Activated naive CD4-positive, alpha-beta T cell treated with anti-CD3 and anti-CD28 coated beads, Interleukin-2, amount 50 U/mL, for 72 hours (primary cell): Measurements from ENCODE around the gene HSD3B1. TPM values are rescaled to one million over a fixed set of nuclear protein-coding genes. Genes with fewer than 3 reads are reported as not detected.
A peak's percentile ranks its signal among the peaks of the same experiment; 100 is the strongest.
"Not testable (repeated sequence)": the region's sequence is repeated elsewhere in the genome, so short reads cannot be mapped to it uniquely, and the experiment has no call there.

Experiments used
- ATAC-seq, 2 donors: fragments of 150-1000 bp; cut with Tn5 transposase; 2 replicates each; pipeline ENCODE4 v1.10.0; 2021; ENCODE audit warnings: mild to moderate bottlenecking in 2 of 2, moderate library complexity in 2 of 2
- DNase-seq, 2 donors: peaks; one replicate each; pipeline ENCODE4 v3.0.0; 2021 to 2022; ENCODE audit warnings: low spot score in 2 of 2
- H3K27ac Mint-ChIP-seq, 2 donors: one replicate each; pipeline ENCODE4 v1.8.0; 2022; ENCODE audit warnings: mild to moderate bottlenecking in 2 of 2, mixed read lengths in 2 of 2
- H3K36me3 Mint-ChIP-seq, 2 donors: one replicate each; pipeline ENCODE4 v1.8.0; 2022; ENCODE audit warnings: mixed read lengths in 2 of 2
- H3K9me3 Mint-ChIP-seq, 2 donors: one replicate each; pipeline ENCODE4 v1.8.0; 2022; ENCODE audit warnings: mixed read lengths in 2 of 2
- total RNA-seq, 2 donors: library from RNA; stranded (reverse); gene quantifications; one replicate each; pipeline ENCODE4 v1.2.3, GENCODE V29; 2022

Gene HSD3B1
- total RNA-seq, 2 donors from 2014 or later: not detected

DNA sequence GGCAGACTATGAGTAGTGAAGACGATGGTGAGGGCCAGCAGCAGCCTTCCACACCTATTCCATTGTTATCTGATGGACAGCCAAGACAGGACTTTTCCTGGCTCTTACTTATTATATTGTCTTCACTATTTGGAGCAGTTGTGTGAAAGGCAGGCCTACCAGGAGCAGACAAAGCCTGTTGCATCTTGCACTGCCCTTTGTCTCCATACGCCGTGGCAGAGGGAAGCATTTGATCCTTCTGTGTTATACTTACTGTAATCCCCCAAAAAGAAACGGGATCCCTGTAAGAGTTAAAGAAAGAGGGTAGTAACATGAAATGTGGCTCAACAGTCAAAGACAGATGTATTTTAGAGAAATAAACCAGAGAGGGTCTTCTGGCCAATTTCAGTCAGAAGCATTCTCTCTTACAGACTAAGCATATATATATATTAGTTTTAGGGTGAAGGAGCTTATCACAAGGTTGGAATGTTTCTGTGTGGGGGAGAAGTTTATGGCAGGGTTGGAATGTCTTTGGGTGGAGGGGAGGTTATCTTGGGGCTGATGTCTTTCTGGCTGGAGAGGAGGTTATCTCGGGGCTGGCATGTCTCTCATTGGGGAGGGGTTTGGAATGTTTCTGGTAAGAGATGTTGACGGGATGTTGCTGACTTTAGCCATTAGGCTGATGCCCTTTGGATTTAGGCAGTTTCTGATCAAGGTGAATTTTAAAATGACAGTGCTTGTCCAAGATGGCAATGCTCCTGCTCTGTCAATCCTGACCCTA is 23.4 kb upstream of the HSD3B1 start:
- no peak for ATAC-seq
- no peaks in the 10 kb centered on the region for H3K9me3 Mint-ChIP-seq
- no peak for DNase-seq
- no peaks in the 10 kb centered on the region for H3K36me3 Mint-ChIP-seq
- no peak overlapping the region for H3K27ac Mint-ChIP-seq

DNA sequence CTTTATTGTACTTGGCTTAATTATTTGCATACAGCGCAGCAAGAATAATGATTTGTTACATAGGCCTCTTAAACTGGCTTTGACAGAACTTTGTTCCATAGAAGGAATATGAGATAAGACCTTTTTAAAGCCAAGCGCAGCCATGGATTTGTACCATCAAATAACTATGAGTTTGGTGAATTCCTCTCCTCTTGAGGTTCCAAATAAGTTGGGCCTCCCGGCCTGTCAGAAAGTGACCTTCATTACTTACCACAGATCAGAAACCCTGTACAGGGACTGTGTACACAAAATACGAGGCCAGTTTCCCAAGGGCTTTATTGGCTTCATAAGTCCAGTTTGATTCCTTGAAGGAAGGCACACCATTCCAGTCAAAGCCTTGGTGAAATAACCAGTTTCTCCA is 21.8 kb upstream of the HSD3B1 start:
- Mint-ChIP-seq H3K36me3 (no peaks in the 10 kb centered on the region), H3K9me3 (peaks cover 0 to under 1% of the 10 kb centered on the region in 2 donors), H3K27ac (no peak overlapping the region)
- DNase-seq (no peak), ATAC-seq (no peak)

DNA sequence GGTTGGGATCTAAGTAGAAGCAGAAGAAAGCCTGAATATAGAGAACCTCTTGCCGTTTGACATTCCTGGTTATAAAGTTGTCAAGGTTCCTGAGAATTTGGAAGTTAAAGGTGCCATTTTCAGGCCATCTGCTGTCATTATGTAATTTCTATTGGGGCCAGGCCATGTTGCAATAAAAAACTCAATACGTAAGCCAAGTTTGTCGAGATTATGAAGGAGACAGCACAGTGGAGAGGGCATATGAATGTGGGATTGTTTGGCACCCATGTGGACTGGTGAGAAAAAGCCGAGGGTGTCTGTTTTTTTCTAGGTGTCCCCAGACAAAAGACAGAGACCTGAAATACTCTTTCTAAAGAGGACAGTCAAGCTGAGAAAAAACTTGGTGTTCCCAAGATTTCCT is 18.8 kb upstream of the HSD3B1 start:
- Mint-ChIP-seq H3K27ac (peak overlapping the region in 1 of 2 donors; percentile 48), H3K36me3 (no peaks in the 10 kb centered on the region), H3K9me3 (peaks cover 0 to 3% of the 10 kb centered on the region in 2 donors)
- DNase-seq: no peak
- no peak for ATAC-seq

DNA sequence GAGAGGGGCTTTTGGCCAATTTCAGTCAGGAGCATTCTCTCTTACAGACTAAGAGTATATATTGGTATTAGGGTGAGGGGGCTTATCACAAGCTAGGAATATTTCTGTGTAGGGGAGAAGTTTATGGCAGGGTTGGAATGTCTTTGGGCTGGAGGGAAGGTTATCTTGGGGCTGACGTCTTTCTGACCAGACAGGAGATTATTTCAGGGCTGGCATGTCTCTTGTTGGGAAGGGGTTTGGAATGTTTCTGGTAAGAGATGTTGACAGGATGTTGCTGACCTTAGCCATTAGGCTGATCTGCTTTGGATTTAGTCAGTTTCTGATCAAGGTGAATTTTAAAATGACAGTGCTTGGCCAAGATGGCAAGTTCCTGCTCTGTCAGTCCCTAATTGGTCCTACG is 17.8 kb upstream of the HSD3B1 start:
- Mint-ChIP-seq H3K27ac (no peak overlapping the region), H3K36me3 (no peaks in the 10 kb centered on the region), H3K9me3 (peaks cover 0 to 3% of the 10 kb centered on the region in 2 donors)
- DNase-seq (no peak), ATAC-seq (no peak)

DNA sequence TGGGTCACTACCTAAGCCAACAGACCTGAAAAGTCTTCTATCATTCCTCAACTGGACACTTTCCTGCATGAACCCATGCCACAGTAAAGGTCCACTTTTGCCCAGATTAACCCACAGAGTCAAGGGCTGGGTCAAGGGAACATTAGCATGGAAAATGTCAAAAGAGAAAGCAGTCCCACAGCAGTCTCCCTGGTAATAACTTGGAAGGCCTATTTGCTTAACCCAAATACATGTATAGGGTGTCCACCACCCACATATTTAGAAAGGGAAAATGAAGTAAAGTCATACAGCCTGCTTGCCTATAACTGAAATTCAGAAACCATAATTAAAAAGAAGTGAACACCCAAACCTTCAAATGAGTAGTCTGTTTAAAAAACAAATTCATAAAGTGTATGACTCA is 16.1 kb upstream of the HSD3B1 start:
- Mint-ChIP-seq H3K27ac (no peak overlapping the region), H3K9me3 (peaks cover 0 to 6% of the 10 kb centered on the region in 2 donors), H3K36me3 (peaks cover 0 to under 1% of the 10 kb centered on the region in 2 donors)
- DNase-seq (no peak), ATAC-seq (no peak)

DNA sequence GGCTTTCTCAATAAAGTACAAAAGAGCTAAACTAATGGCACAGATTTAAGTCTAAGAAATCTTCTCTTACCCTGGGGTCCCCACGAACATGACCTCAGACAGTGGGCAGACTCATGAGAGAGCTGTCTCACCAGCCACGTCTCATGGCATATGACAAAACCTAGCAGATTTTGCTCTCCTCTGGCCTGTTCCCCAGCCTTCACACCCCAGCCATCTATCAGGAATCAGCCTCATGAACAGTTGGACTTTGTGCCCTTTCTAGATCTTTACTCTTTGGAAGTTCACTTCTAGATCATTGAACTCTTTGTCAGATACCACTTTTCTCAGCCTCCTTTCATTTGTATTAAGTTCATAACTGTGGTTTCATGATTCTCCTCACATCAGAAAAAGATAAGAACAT is 14.2 kb upstream of the HSD3B1 start:
- DNase-seq: no peak
- no peak overlapping the region for H3K27ac Mint-ChIP-seq
- no peak for ATAC-seq

DNA sequence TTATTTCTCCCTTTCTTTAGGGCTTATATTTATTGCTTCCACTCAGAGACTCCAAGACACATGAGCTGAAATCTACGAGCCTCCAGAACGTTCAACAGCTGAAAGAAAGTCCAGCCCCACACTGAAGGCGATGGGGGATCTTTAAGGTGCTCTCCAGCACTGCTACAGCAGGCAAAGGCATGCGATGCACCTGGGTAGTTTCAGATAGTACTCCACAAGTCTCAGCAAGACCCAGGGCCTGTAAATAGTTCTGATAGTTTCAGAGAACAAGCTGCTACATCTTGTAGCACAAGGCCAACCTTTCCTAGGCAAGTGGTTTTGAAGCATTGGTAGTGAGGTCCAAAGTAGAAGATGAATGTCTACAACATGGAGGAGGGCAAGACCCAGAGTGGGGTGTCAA is 2.2 kb upstream of the HSD3B1 start:
- DNase-seq: no peak
- no peak overlapping the region for H3K27ac Mint-ChIP-seq
- no peak for ATAC-seq
- no peaks in the 10 kb centered on the region for H3K9me3 Mint-ChIP-seq
- no peaks in the 10 kb centered on the region for H3K36me3 Mint-ChIP-seq

More for the DNA sequence above, 14.2 kb upstream of the HSD3B1 start:
- Mint-ChIP-seq H3K36me3 (peaks cover 0 to 11% of the 10 kb centered on the region in 2 donors), H3K9me3 (peaks cover 5 to 17% of the 10 kb centered on the region in 2 donors)

DNA sequence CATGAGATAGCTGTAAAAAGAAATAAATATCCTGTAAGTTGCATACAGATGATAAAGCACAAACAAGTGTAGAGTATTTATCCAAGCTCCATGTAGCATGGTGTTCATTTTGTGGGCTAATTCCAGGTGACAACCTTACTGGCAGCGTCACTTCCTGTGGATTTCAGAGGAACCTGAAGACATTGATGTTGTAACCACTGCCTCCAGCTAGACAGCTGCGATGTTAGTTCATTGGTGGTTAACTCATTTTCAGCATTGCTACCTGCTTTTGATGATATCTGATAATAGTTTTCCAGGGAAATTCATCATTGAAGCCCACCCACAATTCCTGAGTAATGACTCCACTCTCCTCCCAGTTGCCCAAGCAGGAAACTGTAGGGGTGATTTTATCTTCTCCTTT is 3.0 kb downstream of the HSD3B1 start:
- Mint-ChIP-seq H3K9me3 (no peaks in the 10 kb centered on the region), H3K27ac (no peak overlapping the region), H3K36me3 (no peaks in the 10 kb centered on the region)
- no peak for ATAC-seq
- no peak for DNase-seq

DNA sequence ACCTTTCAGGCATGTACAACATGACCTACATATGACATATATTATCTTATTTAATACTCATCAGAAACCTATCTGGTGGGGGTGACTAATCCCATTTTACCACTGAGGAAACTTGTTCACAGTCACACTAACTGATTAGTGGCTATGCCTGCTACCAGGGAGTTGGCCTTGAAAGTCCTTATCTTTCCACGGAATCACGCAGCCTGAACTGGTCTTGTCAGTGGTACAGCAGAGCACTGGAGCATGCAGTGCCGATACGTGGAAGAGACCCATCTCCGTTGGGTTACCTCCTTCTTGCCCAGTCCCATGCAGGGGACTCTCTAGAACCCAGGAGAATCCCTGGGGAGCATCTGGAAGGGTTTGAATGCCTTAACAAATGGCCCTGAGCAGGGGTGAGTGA is 8.2 kb downstream of the HSD3B1 start:
- H3K27ac Mint-ChIP-seq: no peak overlapping the region
- no peaks in the 10 kb centered on the region for H3K9me3 Mint-ChIP-seq
- ATAC-seq: no peak
- no peak for DNase-seq
- no peaks in the 10 kb centered on the region for H3K36me3 Mint-ChIP-seq

DNA sequence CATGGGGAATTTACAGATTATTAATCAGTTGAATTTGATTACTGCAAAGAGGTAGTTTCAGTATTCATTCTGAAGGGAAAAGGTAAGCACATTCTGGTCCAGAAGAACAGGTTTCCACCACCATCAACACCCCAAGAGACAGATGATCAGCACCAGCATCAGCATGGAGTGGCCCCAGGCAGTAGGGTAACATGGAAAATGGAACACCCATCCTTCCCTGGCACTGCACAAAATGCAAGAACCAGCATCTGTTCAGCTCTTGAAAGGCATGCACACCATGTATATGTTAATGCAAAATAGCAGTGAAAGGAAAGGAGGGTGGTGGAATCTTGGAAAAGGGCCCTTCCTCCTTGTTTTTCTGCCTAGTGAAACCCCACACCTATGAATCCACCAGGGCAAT is 9.2 kb downstream of the HSD3B1 start:
- no peaks in the 10 kb centered on the region for H3K36me3 Mint-ChIP-seq
- DNase-seq: no peak
- no peak overlapping the region for H3K27ac Mint-ChIP-seq
- ATAC-seq: no peak
- no peaks in the 10 kb centered on the region for H3K9me3 Mint-ChIP-seq

DNA sequence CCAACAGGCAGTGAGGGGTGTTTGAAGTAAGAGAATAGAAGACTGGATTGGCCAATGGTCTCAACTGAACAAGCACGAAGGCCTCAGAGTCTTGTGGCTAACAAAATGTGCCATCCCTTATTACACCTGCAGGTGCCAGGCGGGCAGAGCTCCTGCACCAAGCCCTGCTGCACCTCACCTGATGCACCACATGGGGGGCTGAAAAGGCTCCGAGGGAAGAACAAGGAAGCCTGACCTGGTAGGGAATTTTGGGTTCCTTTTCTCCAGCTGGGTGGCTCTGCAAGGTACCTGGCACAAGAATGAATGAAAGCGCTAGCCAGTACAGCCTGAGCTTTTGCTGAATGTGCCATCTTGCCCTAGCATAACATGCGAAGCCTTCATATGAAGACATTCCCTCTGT is 9.7 kb downstream of the HSD3B1 start:
- DNase-seq (no peak), ATAC-seq (no peak)
- Mint-ChIP-seq H3K27ac (no peak overlapping the region), H3K36me3 (no peaks in the 10 kb centered on the region), H3K9me3 (no peaks in the 10 kb centered on the region)

DNA sequence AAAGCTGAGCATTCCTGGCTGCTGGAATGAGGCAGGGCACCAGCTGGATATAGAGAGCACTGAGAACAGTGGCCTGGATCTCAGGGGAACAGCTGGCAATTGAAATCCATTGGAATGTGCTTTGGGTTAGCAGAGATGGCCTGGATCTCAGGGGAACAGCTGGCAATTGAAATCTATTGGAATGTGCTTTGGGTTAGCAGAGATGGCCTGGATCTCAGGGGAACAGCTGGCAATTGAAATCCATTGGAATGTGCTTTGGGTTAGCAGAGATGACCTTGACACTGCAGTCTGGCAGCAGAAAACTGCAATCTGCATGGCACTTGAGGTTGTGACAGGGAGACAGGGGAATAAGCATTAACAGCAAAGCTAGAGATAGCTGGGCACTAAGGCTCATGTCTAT is 10.7 kb downstream of the HSD3B1 start:
- H3K9me3 Mint-ChIP-seq, ATAC-seq, H3K27ac Mint-ChIP-seq, H3K36me3 Mint-ChIP-seq, DNase-seq: not testable (repeated sequence)

DNA sequence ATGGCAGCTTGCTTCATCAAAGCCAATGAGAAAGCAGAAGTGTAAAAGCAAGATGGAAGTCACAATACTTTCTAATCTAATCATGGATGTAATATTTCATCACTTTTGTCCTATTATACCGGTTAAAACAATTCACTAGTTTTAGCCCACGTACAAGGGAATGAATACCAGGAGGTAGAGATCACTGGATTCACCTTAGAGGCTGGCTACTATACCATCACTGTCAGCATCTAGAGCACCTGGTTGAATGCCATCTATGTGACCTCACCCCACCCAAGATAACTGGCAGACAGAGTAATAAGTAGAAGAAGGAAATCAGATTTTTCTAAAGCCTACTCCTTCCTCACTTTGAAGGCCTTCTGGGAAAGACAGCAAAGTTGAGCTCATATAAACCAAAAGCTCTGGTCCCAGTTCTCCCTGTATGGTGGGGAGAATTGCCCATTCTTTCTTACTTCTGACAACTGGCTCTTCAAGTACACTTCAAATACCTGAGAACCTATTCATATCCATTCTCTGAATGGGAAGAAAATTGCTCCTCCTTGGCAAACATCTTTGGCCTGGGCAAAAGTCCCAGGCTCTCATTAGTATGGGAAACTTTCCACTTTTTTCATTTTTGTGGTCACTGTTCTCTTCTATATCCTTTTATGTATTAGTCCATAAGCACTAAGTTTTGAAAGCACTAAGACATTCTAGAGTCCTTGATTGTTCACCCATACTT is 24.8 kb downstream of the HSD3B1 start:
- H3K36me3 Mint-ChIP-seq: no peaks in the 10 kb centered on the region
- H3K27ac Mint-ChIP-seq: no peak overlapping the region
- peaks cover 4 to 8% of the 10 kb centered on the region in 2 donors for H3K9me3 Mint-ChIP-seq
- ATAC-seq (no peak), DNase-seq (no peak)

DNA sequence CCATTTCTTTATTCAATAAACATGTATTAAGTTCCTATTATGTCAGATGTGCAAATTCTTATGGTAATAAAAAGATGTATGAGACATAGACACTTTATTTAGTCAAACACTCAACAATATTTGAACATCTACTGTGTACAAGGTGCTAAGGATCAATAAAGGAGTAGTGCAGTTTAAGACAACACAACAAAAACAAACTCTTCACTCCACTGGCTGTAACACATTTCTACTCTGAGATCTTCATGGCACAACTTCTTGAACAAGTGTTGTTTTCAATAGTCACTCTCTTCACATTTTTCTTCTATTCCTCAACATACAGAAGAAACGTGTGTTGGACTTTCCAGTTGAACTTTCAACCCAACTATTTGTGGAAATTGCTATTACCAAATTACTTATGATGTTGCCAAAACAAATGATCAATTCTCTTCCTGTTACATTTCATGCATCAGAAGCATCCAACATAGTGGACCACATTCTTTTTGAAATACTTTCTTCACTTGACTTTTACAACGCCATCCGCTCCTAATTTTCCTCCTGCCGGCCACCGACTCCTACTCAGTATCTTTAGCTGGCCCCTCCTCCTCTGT is 25.4 kb downstream of the HSD3B1 start:
- Mint-ChIP-seq H3K27ac (no peak overlapping the region), H3K9me3 (peaks cover 4 to 8% of the 10 kb centered on the region in 2 donors), H3K36me3 (no peaks in the 10 kb centered on the region)
- no peak for ATAC-seq
- DNase-seq: no peak

DNA sequence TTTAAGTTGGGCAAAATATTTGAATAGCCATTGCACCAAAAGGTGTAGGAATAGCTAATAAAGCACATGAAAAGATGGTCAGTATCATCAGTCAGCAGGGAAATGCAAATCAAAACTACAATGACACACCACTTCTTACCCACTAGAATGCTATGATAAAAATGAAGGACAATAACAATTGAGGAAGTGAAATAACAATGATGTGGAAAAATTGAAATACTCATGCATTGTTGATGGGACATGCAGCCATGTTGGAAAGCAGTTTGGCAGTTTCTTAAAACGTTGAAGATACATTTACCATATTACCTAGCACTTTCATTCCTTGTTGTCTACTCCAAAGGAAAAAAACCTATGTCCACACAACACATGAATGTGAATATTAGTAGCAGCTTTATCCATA is 28.4 kb downstream of the HSD3B1 start:
- Mint-ChIP-seq H3K9me3 (peaks cover 1 to 5% of the 10 kb centered on the region in 2 donors), H3K27ac (no peak overlapping the region), H3K36me3 (no peaks in the 10 kb centered on the region)
- DNase-seq (no peak), ATAC-seq (no peak)

DNA sequence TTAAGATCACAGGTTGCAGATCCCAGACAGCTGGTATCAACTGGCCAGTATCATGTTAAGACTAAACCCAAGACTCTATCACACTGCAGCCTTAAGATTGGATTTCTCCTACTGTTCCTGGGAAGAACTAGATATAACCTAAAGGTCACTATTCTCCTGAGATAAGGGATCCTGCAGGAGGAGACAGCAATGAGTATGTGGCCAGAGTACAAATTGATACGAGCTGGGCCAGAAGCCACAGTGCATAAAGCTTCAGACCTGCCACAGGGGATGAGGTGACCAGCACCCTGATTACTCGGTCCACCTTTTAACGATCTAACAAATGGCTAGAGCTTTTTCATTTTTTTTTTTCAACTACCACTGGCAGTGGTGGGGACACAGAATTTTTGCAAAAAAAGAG is 31.0 kb downstream of the HSD3B1 start:
- ATAC-seq (no peak), DNase-seq (no peak)
- no peak overlapping the region for H3K27ac Mint-ChIP-seq
- no peaks in the 10 kb centered on the region for H3K36me3 Mint-ChIP-seq
- H3K9me3 Mint-ChIP-seq: peaks cover 0 to 4% of the 10 kb centered on the region in 2 donors

DNA sequence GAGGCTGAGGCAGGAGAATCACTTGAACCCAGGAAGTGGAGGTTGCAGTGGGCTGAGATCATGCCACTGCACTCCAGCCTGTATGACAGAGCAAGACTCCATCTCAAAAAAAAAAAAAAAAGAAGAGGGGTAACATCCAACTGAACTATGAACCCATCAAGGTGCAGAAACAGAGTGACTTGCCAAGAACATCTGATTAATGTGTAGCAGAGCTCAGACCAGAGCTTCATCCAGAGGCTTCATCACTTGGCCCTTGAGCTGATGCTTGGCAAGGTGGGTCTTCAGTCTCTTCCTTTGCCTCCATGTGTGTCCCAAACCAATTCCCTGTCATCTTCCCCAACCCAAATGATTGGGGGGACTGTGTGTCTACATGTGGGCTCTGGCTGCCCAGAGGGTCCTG is 32.6 kb downstream of the HSD3B1 start:
- peak overlapping the region in 1 of 2 donors; percentile 40 for H3K27ac Mint-ChIP-seq
- no peaks in the 10 kb centered on the region for H3K36me3 Mint-ChIP-seq
- ATAC-seq (no peak), DNase-seq (no peak)
- H3K9me3 Mint-ChIP-seq: peaks cover 0 to 4% of the 10 kb centered on the region in 2 donors
